A549 (cell line): ENCODE results near the gene ZCWPW1.

ENCODE experiments used
- BCL3 ChIP-seq: fragments of >200 bp; sonication (Bioruptor Twin); formaldehyde crosslinking; IDR thresholded peaks from 3 replicates; pipeline ENCODE4 v1.6.1; 2016
- CTCF ChIP-seq: fragments of >200 bp; sonication (Bioruptor Twin); formaldehyde crosslinking; IDR thresholded peaks from 3 replicates; pipeline ENCODE4 v1.5.1; 2016
- MAFK ChIP-seq: fragments of 450-650 bp; IDR thresholded peaks from 2 replicates; pipeline ENCODE4 v1.6.1; 2014; ENCODE audit not compliant: partially characterized antibody
- MAX ChIP-seq: IDR thresholded peaks from 2 replicates; pipeline ENCODE4 v1.6.1; 2012
- RFX5 ChIP-seq: fragments of 450-650 bp; IDR thresholded peaks from 2 replicates; pipeline ENCODE4 v1.7.1; 2014; ENCODE audit warnings: antibody characterized with exemption, mild to moderate bottlenecking, moderate library complexity
- SREBF2 ChIP-seq: fragments of 450-650 bp; IDR thresholded peaks from 2 replicates; pipeline ENCODE4 v1.6.1; 2014; ENCODE audit warnings: mild to moderate bottlenecking, moderate library complexity
- ZSCAN20 ChIP-seq: fragments of 250-450 bp; sonication (Bioruptor Pico); IDR thresholded peaks from 2 replicates; pipeline ENCODE4 v1.8.0; 2022; ENCODE audit warnings: mild to moderate bottlenecking, moderate library complexity

GRCh38 chr7:100353685-100354330 lies 74.7 kb downstream of the ZCWPW1 start:
- no peak for TF ChIP-seq RFX5
- no peak for TF ChIP-seq CTCF
- TF ChIP-seq BCL3, result no peak
- no peak for TF ChIP-seq MAFK
- no peak for TF ChIP-seq SREBF2
- no peak for TF ChIP-seq MAX
- TF ChIP-seq ZSCAN20 (CRISPR knock-in tag), result no peak
